ENCODE results near the gene IL15.

DNA sequence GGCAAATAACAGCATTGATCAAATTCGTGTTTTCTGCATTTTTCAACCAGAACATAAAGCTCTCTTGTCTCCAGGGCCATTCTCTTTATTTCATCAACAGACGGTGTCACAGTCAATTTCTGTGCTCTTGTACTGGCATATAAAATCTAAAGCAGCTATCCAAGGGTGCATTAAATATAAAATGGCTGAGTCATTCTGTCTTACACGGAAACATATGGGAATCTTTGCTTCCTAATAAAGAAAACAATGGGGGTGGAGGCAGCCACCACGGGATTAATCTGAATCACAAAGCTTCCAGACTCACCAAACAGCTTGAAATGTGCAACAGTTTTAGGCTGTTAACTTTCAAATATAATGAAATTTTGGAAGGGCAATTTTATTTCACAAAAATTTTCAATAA lies 132.6 kb downstream of the IL15 start:
- TF ChIP-seq, protein P1, sequence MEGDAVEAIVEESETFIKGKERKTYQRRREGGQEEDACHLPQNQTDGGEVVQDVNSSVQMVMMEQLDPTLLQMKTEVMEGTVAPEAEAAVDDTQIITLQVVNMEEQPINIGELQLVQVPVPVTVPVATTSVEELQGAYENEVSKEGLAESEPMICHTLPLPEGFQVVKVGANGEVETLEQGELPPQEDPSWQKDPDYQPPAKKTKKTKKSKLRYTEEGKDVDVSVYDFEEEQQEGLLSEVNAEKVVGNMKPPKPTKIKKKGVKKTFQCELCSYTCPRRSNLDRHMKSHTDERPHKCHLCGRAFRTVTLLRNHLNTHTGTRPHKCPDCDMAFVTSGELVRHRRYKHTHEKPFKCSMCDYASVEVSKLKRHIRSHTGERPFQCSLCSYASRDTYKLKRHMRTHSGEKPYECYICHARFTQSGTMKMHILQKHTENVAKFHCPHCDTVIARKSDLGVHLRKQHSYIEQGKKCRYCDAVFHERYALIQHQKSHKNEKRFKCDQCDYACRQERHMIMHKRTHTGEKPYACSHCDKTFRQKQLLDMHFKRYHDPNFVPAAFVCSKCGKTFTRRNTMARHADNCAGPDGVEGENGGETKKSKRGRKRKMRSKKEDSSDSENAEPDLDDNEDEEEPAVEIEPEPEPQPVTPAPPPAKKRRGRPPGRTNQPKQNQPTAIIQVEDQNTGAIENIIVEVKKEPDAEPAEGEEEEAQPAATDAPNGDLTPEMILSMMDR (IDR thresholded peaks at IDR 0.05), result no peak
- no peak for TF ChIP-seq POLR2A (IDR thresholded peaks at IDR 0.05)
